Bronchial epithelial cell (primary cell): ENCODE results near the gene GMCL1. TPM values are rescaled to one million over a fixed set of nuclear protein-coding genes. Genes with fewer than 3 reads are reported as not detected.
A peak's percentile ranks its signal among the peaks of the same experiment; 100 is the strongest.

Source experiments
- DNase-seq: peaks from one replicate; pipeline ENCODE4 v3.0.0-alpha.2; 2010; ENCODE audit warnings: low read depth
- FAIRE-seq: peaks from 2 replicates; lab custom pipeline; 2011; peaks lifted over from hg19 to GRCh38; lab: Jason Lieb, UNC
- H3K27me3 ChIP-seq: 2 replicates; pipeline ENCODE4 v1.5.1; 2011; ENCODE audit warnings: low read length; ENCODE audit not compliant: control insufficient read depth, insufficient read depth
- H3K36me3 ChIP-seq: 2 replicates; pipeline ENCODE4 v1.5.1; 2011; ENCODE audit warnings: low read length; ENCODE audit not compliant: control insufficient read depth, insufficient read depth
- H3K4me3 ChIP-seq: 2 replicates; pipeline ENCODE4 v1.5.1; 2011; ENCODE audit warnings: mild to moderate bottlenecking, low read depth, low read length, control low read depth
- CTCF ChIP-seq: IDR thresholded peaks from 2 replicates; pipeline ENCODE4 v1.5.1; 2011; ENCODE audit warnings: mild to moderate bottlenecking, moderate library complexity, low read length, control low read depth, inconsistent platforms; ENCODE audit not compliant: insufficient read depth, severe bottlenecking
- total RNA-seq: library from RNA; depleted of rRNA; stranded (reverse); fragments of >200 nt; gene quantifications from 2 replicates; pipeline ENCODE4 v1.2.1, GENCODE V29; 2014

GMCL1 gene
- total RNA-seq, 1 donor from 2014 or later, result 9.5 TPM

GRCh38 chr2:69847068-69847828 lies 17.8 kb downstream of the GMCL1 start:
- no peak for FAIRE-seq
- H3K36me3 ChIP-seq, result no peaks in the 10 kb centered on the region
- no peak for TF ChIP-seq CTCF
- H3K4me3 ChIP-seq, result no peak overlapping the region
- H3K27me3 ChIP-seq, result no peaks in the 10 kb centered on the region
- DNase-seq, result no peak

- Histone ChIP-seq H3K4me3 (no peak overlapping the region), H3K27me3 (no peaks in the 10 kb centered on the region), H3K36me3 (no peaks in the 10 kb centered on the region)
- DNase-seq, result peak; percentile 31
- FAIRE-seq, result no peak
- TF ChIP-seq CTCF, result no peak
Measured at GRCh38 chr2:69848186-69848790, 18.8 kb downstream of the GMCL1 start.

- FAIRE-seq, result no peak
- no peaks in the 10 kb centered on the region for H3K27me3 ChIP-seq
- no peak overlapping the region for H3K4me3 ChIP-seq
- TF ChIP-seq CTCF, result no peak
- no peak for DNase-seq
- no peaks in the 10 kb centered on the region for H3K36me3 ChIP-seq
Measured at GRCh38 chr2:69858261-69858660, 28.8 kb downstream of the GMCL1 start.

- FAIRE-seq (no peak), DNase-seq (no peak)
- Histone ChIP-seq H3K27me3 (no peaks in the 10 kb centered on the region), H3K36me3 (peaks cover 5% of the 10 kb centered on the region), H3K4me3 (no peak overlapping the region)
- TF ChIP-seq CTCF, result no peak
Measured at GRCh38 chr2:69863298-69863697, 33.8 kb downstream of the GMCL1 start.

- TF ChIP-seq CTCF, result no peak
- Histone ChIP-seq H3K27me3 (no peaks in the 10 kb centered on the region), H3K4me3 (no peak overlapping the region), H3K36me3 (no peaks in the 10 kb centered on the region)
- DNase-seq (no peak), FAIRE-seq (no peak)
Measured at GRCh38 chr2:69888451-69888850, 59.0 kb downstream of the GMCL1 start.
